Inflammatory macrophage treated with lipopolysaccharide for 4 hours (primary cell): ENCODE data around the gene RRBP1.

Source experiments
- DNase-seq: peaks from one replicate; pipeline ENCODE4 v3.0.0-alpha.2; 2020

The RRBP1 gene

GRCh38 chr20:17633221-17633849 lies 48.7 kb downstream of the RRBP1 start:
- no peak for DNase-seq

GRCh38 chr20:17631576-17632319 lies 50.3 kb downstream of the RRBP1 start:
- DNase-seq, result no peak

GRCh38 chr20:17630806-17631195 lies 51.2 kb downstream of the RRBP1 start:
- no peak for DNase-seq

GRCh38 chr20:17630151-17630805 lies 51.8 kb downstream of the RRBP1 start:
- no peak for DNase-seq

- no peak for DNase-seq
Observed at GRCh38 chr20:17629678-17630089, 52.4 kb downstream of the RRBP1 start.

GRCh38 chr20:17629025-17629424 lies 53.0 kb downstream of the RRBP1 start:
- DNase-seq, result no peak

- no peak for DNase-seq
Observed at GRCh38 chr20:17628101-17628841, 53.8 kb downstream of the RRBP1 start.

GRCh38 chr20:17627101-17627955 lies 54.7 kb downstream of the RRBP1 start:
- no peak for DNase-seq

- no peak for DNase-seq
Observed at GRCh38 chr20:17626217-17627007, 55.6 kb downstream of the RRBP1 start.

- DNase-seq, result no peak
Observed at GRCh38 chr20:17625246-17626051, 56.6 kb downstream of the RRBP1 start.

GRCh38 chr20:17624551-17625245 lies 57.3 kb downstream of the RRBP1 start:
- DNase-seq, result no peak

- no peak for DNase-seq
Observed at GRCh38 chr20:17624070-17624469, 58.0 kb downstream of the RRBP1 start.

- DNase-seq, result no peak
Observed at GRCh38 chr20:17622851-17623508, 59.1 kb downstream of the RRBP1 start.

- no peak for DNase-seq
Observed at GRCh38 chr20:17622086-17622850, 59.8 kb downstream of the RRBP1 start.

- no peak for DNase-seq
Observed at GRCh38 chr20:17621229-17621968, 60.6 kb downstream of the RRBP1 start.

- no peak for DNase-seq
Observed at GRCh38 chr20:17620371-17621228, 61.4 kb downstream of the RRBP1 start.
